Thoracic aorta (tissue), 2 donors: ENCODE data around the gene XPC. TPM values are rescaled to one million over a fixed set of nuclear protein-coding genes. Genes with fewer than 3 reads are reported as not detected.

ENCODE experiments used
- ATAC-seq: fragments of 150-250 bp; one replicate; pipeline ENCODE4 v1.8.0; 2017; ENCODE audit warnings: low read depth; ENCODE audit not compliant: insufficient number of reproducible peaks, low FRiP score
- DNase-seq: peaks from one replicate; pipeline ENCODE4 v3.0.0-alpha.2; 2020; ENCODE audit warnings: low spot score
- H3K27ac ChIP-seq, 2 donors: fragments of 200-600 bp; sonication (generic); 1 replicate in 1 of 2; 2 replicates in 1 of 2; pipeline ENCODE4 v1.5.1; 2016; ENCODE audit warnings: mild to moderate bottlenecking in 2 of 2, moderate library complexity in 2 of 2
- H3K27me3 ChIP-seq: fragments of 200-600 bp; sonication (generic); replicated peaks from 2 replicates; pipeline ENCODE4 v1.6.0; 2016; ENCODE audit warnings: mild to moderate bottlenecking; ENCODE audit not compliant: insufficient read depth
- H3K36me3 ChIP-seq: fragments of 200-600 bp; sonication (generic); one replicate; pipeline ENCODE4 v1.5.1; 2016
- H3K4me1 ChIP-seq, 2 donors: fragments of 200-600 bp; sonication (generic); 1 replicate in 1 of 2; 2 replicates in 1 of 2; pipeline versions ENCODE4 v1.5.1 to v1.6.0; 2016; ENCODE audit warnings: low read depth in 2 of 2, mild to moderate bottlenecking in 1 of 2; ENCODE audit not compliant: control insufficient read depth in 1 of 2
- H3K4me3 ChIP-seq: fragments of 200-600 bp; sonication (generic); 2 replicates; pipeline ENCODE4 v1.5.1; 2016; ENCODE audit warnings: mild to moderate bottlenecking
- H3K9me3 ChIP-seq: fragments of 200-600 bp; sonication (generic); 2 replicates; pipeline ENCODE4 v1.5.1; 2016
- total RNA-seq, 2 donors: library from RNA; depleted of rRNA; stranded (reverse); fragments of >200 nt; gene quantifications; one replicate each; pipeline versions ENCODE4 v1.1.0 to v1.2.3, GENCODE V29; 2016
- TF ChIP-seq, protein P1 (sequence below): fragments of 200-600 bp; sonication (generic); IDR thresholded peaks from one replicate; pipeline ENCODE4 v1.5.1; 2019; ENCODE audit warnings: antibody characterized with exemption

Gene XPC
- total RNA-seq, 2 donors from 2014 or later: 49.2 to 57.1 TPM

DNA sequence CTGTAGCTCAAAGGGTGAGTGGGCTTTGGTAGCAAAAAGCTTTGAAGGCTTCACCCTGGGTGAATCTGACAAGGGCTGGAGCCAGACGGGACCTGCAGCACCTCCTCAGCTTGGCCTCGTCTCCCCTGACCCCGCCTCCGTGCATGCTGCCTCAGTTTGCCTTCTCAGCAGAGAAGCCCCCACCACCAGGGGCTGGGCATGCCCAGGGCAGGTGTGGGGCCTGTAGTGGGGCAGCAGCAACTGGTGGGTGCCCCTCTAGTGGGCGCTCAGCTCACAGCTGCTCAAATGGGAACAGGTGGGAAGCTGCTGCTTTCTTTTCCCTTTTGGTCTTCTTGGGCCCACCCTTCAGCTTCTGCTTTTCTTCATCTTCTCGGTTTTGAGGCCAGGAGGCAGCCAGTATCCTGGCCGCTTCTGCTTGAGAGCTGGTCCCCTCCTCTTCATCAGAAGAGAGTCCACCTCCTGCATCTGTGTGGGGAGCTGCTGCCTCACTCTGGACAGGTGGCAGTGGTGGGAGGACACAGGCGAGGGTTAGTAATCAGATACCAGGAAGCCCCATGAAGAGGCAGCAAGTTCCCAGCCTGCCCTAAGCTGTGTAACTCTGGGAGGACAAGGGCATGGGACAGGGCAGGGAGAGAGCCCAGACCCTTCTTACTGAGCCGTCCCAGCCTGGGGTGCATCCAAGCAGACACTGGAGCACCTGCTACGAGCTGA is 32.6 kb downstream of the XPC start:
- Histone ChIP-seq H3K4me1 (peaks cover 53 to 71% of the 10 kb centered on the region in 2 donors), H3K4me3 (no peak overlapping the region), H3K27me3 (no peaks in the 10 kb centered on the region), H3K9me3 (no peaks in the 10 kb centered on the region), H3K27ac (peak overlapping the region; percentile 94 to 98), H3K36me3 (peaks cover 15% of the 10 kb centered on the region)
- DNase-seq: no peak
- no peak for ATAC-seq
- TF ChIP-seq, protein P1, sequence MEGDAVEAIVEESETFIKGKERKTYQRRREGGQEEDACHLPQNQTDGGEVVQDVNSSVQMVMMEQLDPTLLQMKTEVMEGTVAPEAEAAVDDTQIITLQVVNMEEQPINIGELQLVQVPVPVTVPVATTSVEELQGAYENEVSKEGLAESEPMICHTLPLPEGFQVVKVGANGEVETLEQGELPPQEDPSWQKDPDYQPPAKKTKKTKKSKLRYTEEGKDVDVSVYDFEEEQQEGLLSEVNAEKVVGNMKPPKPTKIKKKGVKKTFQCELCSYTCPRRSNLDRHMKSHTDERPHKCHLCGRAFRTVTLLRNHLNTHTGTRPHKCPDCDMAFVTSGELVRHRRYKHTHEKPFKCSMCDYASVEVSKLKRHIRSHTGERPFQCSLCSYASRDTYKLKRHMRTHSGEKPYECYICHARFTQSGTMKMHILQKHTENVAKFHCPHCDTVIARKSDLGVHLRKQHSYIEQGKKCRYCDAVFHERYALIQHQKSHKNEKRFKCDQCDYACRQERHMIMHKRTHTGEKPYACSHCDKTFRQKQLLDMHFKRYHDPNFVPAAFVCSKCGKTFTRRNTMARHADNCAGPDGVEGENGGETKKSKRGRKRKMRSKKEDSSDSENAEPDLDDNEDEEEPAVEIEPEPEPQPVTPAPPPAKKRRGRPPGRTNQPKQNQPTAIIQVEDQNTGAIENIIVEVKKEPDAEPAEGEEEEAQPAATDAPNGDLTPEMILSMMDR: no peak

DNA sequence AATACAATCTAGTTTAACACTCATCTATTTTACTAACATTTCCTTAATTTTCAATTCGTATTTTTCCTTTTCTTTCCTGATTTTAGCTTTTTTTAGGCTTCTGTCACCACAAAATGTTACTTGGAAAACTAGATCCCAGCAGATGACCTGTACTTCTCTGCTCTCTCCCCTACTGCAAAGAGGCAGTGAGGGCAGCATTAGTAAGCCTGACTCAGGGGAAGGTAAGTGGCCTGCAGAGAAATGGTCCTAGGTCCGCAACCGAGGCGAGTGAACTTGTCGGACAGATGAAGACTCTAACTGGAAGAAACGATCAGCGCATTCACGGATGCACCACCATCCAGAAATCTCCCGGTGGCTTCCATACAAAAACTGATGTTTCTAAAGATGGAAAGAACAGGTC is 33.2 kb downstream of the XPC start:
- Histone ChIP-seq H3K4me3 (peak overlapping the region; percentile 61), H3K36me3 (peaks cover 9% of the 10 kb centered on the region), H3K4me1 (peaks cover 53 to 77% of the 10 kb centered on the region in 2 donors), H3K27ac (peak overlapping the region; percentile 94 to 98), H3K27me3 (no peaks in the 10 kb centered on the region), H3K9me3 (no peaks in the 10 kb centered on the region)
- TF ChIP-seq, protein P1: no peak
- no peak for DNase-seq
- no peak for ATAC-seq

DNA sequence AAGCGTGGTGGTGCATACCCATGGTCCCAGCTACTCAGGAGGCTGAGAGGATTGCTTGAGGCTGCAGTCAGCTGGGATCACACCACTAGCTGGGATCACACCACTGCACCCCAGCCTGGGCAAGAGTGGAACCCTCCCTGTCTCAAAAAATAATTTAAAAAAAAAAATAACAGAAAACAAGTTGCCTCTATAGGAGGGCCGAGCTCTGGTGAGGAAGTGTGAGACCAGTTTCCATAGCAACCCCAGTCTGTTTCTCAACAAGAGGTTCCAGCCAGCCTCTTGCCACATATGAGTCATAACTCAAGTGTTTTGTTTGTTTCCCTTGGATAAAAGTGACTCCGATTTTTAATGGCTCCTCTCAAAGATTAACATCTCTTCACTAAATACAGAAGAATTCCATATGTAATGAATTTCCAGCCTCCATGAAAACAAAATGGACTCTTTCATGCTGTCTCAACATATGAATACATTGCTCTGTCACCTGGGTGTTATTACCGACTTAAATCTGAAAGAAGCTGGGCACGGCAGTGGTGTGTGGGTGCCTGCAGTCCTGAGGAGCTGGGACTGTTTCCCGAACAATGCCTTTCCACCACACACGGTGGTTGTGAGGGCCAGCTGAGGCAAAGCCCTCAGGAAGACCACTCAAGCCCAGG is 33.9 kb downstream of the XPC start:
- DNase-seq (peak; percentile 68), ATAC-seq (peak; percentile 98)
- H3K36me3 ChIP-seq: peaks cover 13% of the 10 kb centered on the region
- no peaks in the 10 kb centered on the region for H3K9me3 ChIP-seq
- H3K27me3 ChIP-seq: no peaks in the 10 kb centered on the region
- TF ChIP-seq, protein P1: no peak
- H3K4me1 ChIP-seq: peaks cover 53 to 84% of the 10 kb centered on the region in 2 donors
- H3K4me3 ChIP-seq: peak overlapping the region; percentile 61
- H3K27ac ChIP-seq: peak overlapping the region; percentile 94 to 98

DNA sequence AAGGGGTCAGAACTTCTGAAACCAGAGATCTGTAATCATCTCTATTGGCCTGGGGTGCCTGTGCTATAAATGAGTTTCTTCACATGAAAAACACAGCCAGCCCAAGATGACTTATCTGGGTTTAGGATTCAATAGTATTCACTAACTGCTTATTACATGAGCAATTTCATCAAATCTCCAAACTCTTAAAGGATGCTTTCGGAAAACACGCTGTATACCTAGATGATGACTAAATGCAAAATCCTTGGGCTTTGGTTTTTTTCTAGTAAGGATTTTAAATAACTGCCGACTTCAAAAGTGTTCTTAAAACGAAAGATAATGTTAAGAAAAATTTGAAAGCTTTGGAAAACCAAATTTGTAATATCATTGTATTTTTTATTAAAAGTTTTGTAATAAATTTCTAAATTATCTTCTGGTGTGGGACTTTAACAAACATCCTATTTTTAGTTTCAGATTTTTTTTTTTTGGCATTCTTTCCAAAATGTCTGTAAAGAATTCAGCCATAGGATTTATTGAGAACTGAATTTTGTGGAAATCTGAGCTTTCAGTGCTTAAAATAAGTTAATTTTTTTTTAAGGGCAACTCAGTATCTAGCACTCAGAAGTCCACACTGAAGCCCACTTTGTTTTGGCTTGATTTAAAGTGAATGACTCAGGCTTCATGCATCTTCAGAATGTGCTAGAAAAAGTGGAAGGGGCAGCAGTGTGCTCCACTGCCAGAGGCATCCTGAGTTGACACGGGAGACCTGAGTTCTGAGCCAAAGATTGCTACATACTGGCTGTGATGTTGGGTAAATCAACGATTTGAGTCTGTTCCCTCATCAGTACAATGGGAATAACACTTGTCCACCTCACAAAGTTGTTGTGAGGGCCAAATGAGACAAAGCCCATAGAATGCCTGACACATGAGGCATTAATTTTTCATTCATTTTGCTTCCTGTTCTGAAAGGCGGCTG is 34.9 kb downstream of the XPC start:
- H3K9me3 ChIP-seq: no peaks in the 10 kb centered on the region
- peaks cover 53 to 87% of the 10 kb centered on the region in 2 donors for H3K4me1 ChIP-seq
- TF ChIP-seq, protein P1: no peak
- peak overlapping the region; percentile 61 for H3K4me3 ChIP-seq
- peaks cover 24% of the 10 kb centered on the region for H3K36me3 ChIP-seq
- no peak for DNase-seq
- ATAC-seq: peak; percentile 87
- H3K27ac ChIP-seq: peak overlapping the region; percentile 94 to 98
- no peaks in the 10 kb centered on the region for H3K27me3 ChIP-seq
